H1 (cell line): ENCODE data around the gene DIS3. TPM values are rescaled to one million over a fixed set of nuclear protein-coding genes. Genes with fewer than 3 reads are reported as not detected.

Source experiments
- EZH2 ChIP-seq: fragments of 200-600 bp; sonication (generic); IDR thresholded peaks from 2 replicates; pipeline ENCODE4 v1.7.1; 2012; ENCODE audit warnings: low read depth, mild to moderate bottlenecking, moderate library complexity, low read length, inconsistent platforms; ENCODE audit not compliant: severe bottlenecking
- GTF2F1 ChIP-seq: IDR thresholded peaks from 2 replicates; pipeline ENCODE4 v1.6.1; 2012; ENCODE audit warnings: low read depth, low read length, improper control_type of control experiment, borderline replicate concordance
- JUN ChIP-seq: IDR thresholded peaks from 2 replicates; pipeline ENCODE4 v1.6.1; 2011; ENCODE audit warnings: low read depth, mild to moderate bottlenecking, improper control_type of control experiment, low read length
- RFX5 ChIP-seq: IDR thresholded peaks from 2 replicates; pipeline ENCODE4 v1.6.1; 2011; ENCODE audit warnings: low read depth, low read length, improper control_type of control experiment, borderline replicate concordance
- polyA plus RNA-seq, 7 experiments: library from polyadenylated mRNA; depleted of rRNA in 3 of 7; stranded (reverse) in 5 of 7; unstranded in 2 of 7; fragments of >200 nt in 5 of 7; fragments of 200-250 nt in 2 of 7; gene quantifications; 1 replicate in 5 of 7; 2 replicates in 1 of 7; 4 replicates in 1 of 7; pipeline versions ENCODE4 v1.2.1 to v1.2.3, GENCODE V29; 2011 to 2013; ENCODE audit warnings: missing spikeins in 2 of 7, mixed read lengths in 2 of 7
- total RNA-seq: library from RNA; stranded (reverse); fragmentation: NEBNext Ultra II Directional; extraction: Animal tissue kit (Norgen Biotek cat#: 25700); gene quantifications from 2 replicates; pipeline ENCODE4 v1.2.1, GENCODE V29; 2021

Gene DIS3
- total and polyA plus RNA-seq, 2 of the 8 experiments (the other 6 are each of a cell fraction or from before 2014, with no cell fraction given) = 10.8 to 39.9 TPM

- TF ChIP-seq EZH2 = no peak
- TF ChIP-seq GTF2F1 = no peak
- TF ChIP-seq RFX5 = no peak
- no peak for TF ChIP-seq JUN
Measured at GRCh38 chr13:72745260-72745659, 36.4 kb downstream of the DIS3 start (continued).
